ENCODE measurements around the gene RHBDF1. TPM values are rescaled to one million over a fixed set of nuclear protein-coding genes. Genes with fewer than 3 reads are reported as not detected.

Gene RHBDF1
- total and polyA plus RNA-seq, 9 of the 15 experiments (the other 6 are each of a cell fraction or from before 2014, with no cell fraction given), result 1.0 to 8.2 (median 4.2) TPM

- TF ChIP-seq E2F4 (CRISPR knock-in tag; IDR thresholded peaks at IDR 0.05; ENCODE audit: low read depth) (no peak), ILF3 (IDR thresholded peaks at IDR 0.05; ENCODE audit: borderline replicate concordance) (no peak), SREBF1 (IDR thresholded peaks at IDR 0.05; ENCODE audit: borderline replicate concordance, low read depth, low read length) (peak; percentile 61; the same call in 1 of the 2 replicates), CC2D1A (IDR thresholded peaks at IDR 0.05) (no peak; the same call in 1 of the 2 replicates), FOXK2 (conservative IDR thresholded peaks at IDR 0.05 in 1 of 2, IDR thresholded peaks at IDR 0.05 in 1 of 2; ENCODE audit: low read depth in 2 of 2) (peak; percentile 57 to 63; a peak in 3 of 4 replicates), CREB3 (tag; conservative IDR thresholded peaks at IDR 0.05; ENCODE audit: low read depth) (no peak), SUPT5H (IDR thresholded peaks at IDR 0.05) (no peak), TSHZ1 (CRISPR knock-in tag; IDR thresholded peaks at IDR 0.05) (no peak), SIN3A (IDR thresholded peaks at IDR 0.05; ENCODE audit: borderline replicate concordance in 2 of 2, control insufficient read depth in 1 of 2, low read depth in 2 of 2, low read length in 2 of 2) (peak; percentile 80 to 95), ZNF699 (CRISPR knock-in tag; IDR thresholded peaks at IDR 0.05; ENCODE audit: insufficient replicate concordance) (no peak), NFIC (IDR thresholded peaks at IDR 0.05) (no peak), ZNF57 (CRISPR knock-in tag; IDR thresholded peaks at IDR 0.05) (no peak), ZBTB12 (CRISPR knock-in tag; IDR thresholded peaks at IDR 0.05) (no peak), RBM25 (IDR thresholded peaks at IDR 0.05; ENCODE audit: low read depth, low read length, severe bottlenecking) (no peak), CXXC5 (CRISPR knock-in tag; IDR thresholded peaks at IDR 0.05) (peak; percentile 72), YBX1 (IDR thresholded peaks at IDR 0.05) (no peak), FOXJ2 (tag; IDR thresholded peaks at IDR 0.05) (no peak), NFE2 (IDR thresholded peaks at IDR 0.05; ENCODE audit: low read depth) (peak; percentile 30; the same call in 1 of the 2 replicates), TAF7 (tag; IDR thresholded peaks at IDR 0.05) (no peak), PATZ1 (CRISPR knock-in tag; IDR thresholded peaks at IDR 0.05; ENCODE audit: borderline replicate concordance) (no peak)
These were observed 24.5 kb upstream of the RHBDF1 start (continued) for GRCh38 chr16:96935-97381.
